ENCODE results near the gene UMAD1.

DNA sequence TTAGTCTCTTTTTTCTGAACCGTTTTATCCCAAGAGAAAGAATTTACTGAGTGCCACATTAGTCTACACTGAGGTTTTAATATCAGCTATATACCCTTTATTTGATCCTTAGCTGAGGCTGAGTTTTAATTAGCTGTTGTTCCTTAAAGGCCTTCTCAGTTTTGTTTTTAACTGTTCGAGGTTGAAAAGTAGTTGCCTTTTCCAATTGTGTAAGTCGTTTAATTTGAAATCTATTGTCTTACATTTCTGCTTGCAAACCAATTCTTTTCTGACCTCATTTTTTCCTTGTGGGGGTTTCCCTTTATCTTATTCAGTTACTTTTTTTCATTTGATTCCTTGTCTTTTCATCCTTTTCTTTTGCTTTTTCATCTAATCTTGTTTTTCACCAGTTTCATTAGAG, 30.8 kb downstream of the UMAD1 start:
- TF ChIP-seq, protein P1, sequence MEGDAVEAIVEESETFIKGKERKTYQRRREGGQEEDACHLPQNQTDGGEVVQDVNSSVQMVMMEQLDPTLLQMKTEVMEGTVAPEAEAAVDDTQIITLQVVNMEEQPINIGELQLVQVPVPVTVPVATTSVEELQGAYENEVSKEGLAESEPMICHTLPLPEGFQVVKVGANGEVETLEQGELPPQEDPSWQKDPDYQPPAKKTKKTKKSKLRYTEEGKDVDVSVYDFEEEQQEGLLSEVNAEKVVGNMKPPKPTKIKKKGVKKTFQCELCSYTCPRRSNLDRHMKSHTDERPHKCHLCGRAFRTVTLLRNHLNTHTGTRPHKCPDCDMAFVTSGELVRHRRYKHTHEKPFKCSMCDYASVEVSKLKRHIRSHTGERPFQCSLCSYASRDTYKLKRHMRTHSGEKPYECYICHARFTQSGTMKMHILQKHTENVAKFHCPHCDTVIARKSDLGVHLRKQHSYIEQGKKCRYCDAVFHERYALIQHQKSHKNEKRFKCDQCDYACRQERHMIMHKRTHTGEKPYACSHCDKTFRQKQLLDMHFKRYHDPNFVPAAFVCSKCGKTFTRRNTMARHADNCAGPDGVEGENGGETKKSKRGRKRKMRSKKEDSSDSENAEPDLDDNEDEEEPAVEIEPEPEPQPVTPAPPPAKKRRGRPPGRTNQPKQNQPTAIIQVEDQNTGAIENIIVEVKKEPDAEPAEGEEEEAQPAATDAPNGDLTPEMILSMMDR (IDR thresholded peaks at IDR 0.05), result no peak
- TF ChIP-seq POLR2A (IDR thresholded peaks at IDR 0.05), result no peak
